AG04449 (cell line): ENCODE results near the gene POLR2E.

Source experiments
- CTCF ChIA-PET: fragments of 350-600 bp; formaldehyde crosslinking; extraction: SDS; loops from one replicate; lab custom pipeline; 2021; ENCODE audit warnings: antibody characterized with exemption; lab: Yijun Ruan, JAX
- POLR2A ChIA-PET: fragments of 400-600, 350-600 bp; formaldehyde crosslinking; extraction: SDS; loops from one replicate; lab custom pipeline; 2020; ENCODE audit warnings: antibody characterized with exemption, inconsistent platforms; lab: Yijun Ruan, JAX
- DNase-seq: peaks from one replicate; pipeline ENCODE4 v3.0.0-alpha.2; 2010; ENCODE audit warnings: low read depth, low spot score
- H3K4me3 ChIP-seq: 2 replicates; pipeline ENCODE4 v1.5.1; 2011; ENCODE audit warnings: low read depth, mild to moderate bottlenecking, control low read depth, low read length
- CTCF ChIP-seq: IDR thresholded peaks from one replicate; pipeline ENCODE4 v1.5.1; 2011; ENCODE audit warnings: mild to moderate bottlenecking, moderate library complexity, low read length, control low read depth, inconsistent platforms; ENCODE audit not compliant: insufficient read depth; ENCODE audit errors: missing control alignments

Gene POLR2E

GRCh38 chr19:1098177-1099051, 3.2 kb upstream of the POLR2E start:
- DNase-seq, result no peak
- ChIA-PET POLR2A (no interaction called here), CTCF (interaction anchor here (1.5 to 1.7 kb wide), 3 partner anchors 15 to 145 kb away, joined by 5 to 6 read pairs (median 5); no protein-coding TSS in a partner anchor)
- no peak overlapping the region for H3K4me3 ChIP-seq
- TF ChIP-seq CTCF, result no peak

- no peak for TF ChIP-seq CTCF
- CTCF ChIA-PET, result interaction anchor here (1.5 to 1.7 kb wide), 3 partner anchors 16 to 146 kb away, joined by 5 to 6 read pairs (median 5); no protein-coding TSS in a partner anchor
- POLR2A ChIA-PET, result no interaction called here
- no peak for DNase-seq
- H3K4me3 ChIP-seq, result no peak overlapping the region
These were observed 2.6 kb upstream of the POLR2E start for GRCh38 chr19:1097810-1098176.

GRCh38 chr19:1094655-1094977, 559 bp downstream of the POLR2E start:
- POLR2A ChIA-PET, result interaction anchor here (0.8 to 1.3 kb wide), 2 partner anchors 10 to 15 kb away, joined by 5 read pairs; no protein-coding TSS in a partner anchor
- DNase-seq, result no peak
- no peak for TF ChIP-seq CTCF
- CTCF ChIA-PET, result interaction anchor here (1.0 to 1.3 kb wide), 2 partner anchors 10 to 27 kb away, joined by 3 to 4 read pairs; no protein-coding TSS in a partner anchor
- H3K4me3 ChIP-seq, result peak overlapping the region; percentile 92

- peak overlapping the region; percentile 92 for H3K4me3 ChIP-seq
- DNase-seq, result no peak
- ChIA-PET CTCF (interaction anchor here (0.5 to 1.3 kb wide), 5 partner anchors 9 to 101 kb away, joined by 3 to 4 read pairs (median 3); no protein-coding TSS in a partner anchor), POLR2A (interaction anchor here (0.8 to 1.3 kb wide), 3 partner anchors 8 to 14 kb away, joined by 5 read pairs; no protein-coding TSS in a partner anchor)
- TF ChIP-seq CTCF, result no peak
These were observed 1.2 kb downstream of the POLR2E start for GRCh38 chr19:1093811-1094553.

- ChIA-PET CTCF (interaction anchor here (0.5 to 1.3 kb wide), 5 partner anchors 13 to 101 kb away, joined by 3 to 4 read pairs (median 3); no protein-coding TSS in a partner anchor), POLR2A (interaction anchor here (0.9 to 1.3 kb wide), 2 partner anchors 9 kb away, joined by 5 read pairs; no protein-coding TSS in a partner anchor)
- TF ChIP-seq CTCF, result no peak
- DNase-seq, result no peak
- H3K4me3 ChIP-seq, result peak overlapping the region; percentile 92; the same call in 1 of the 2 replicates
These were observed 1.8 kb downstream of the POLR2E start for GRCh38 chr19:1093330-1093729.
